Small intestine (tissue), 7 donors: ENCODE measurements around the gene EHMT2. TPM values are rescaled to one million over a fixed set of nuclear protein-coding genes. Genes with fewer than 3 reads are reported as not detected.
A peak's percentile ranks its signal among the peaks of the same experiment; 100 is the strongest.

Experiments used
- DNase-seq, 2 donors: peaks; one replicate each; pipeline versions ENCODE4 v3.0.0 to v3.0.0-alpha.2; 2013
- FAIRE-seq: peaks from 2 replicates; lab custom pipeline; 2012; peaks lifted over from hg19 to GRCh38; lab: Jason Lieb, UNC
- H3K27ac ChIP-seq, 3 donors: one replicate each; pipeline ENCODE4 v1.5.1; 2013; ENCODE audit warnings: low read length in 2 of 3, mild to moderate bottlenecking in 2 of 3, control low read depth in 1 of 3, inconsistent platforms in 1 of 3, low read depth in 1 of 3, moderate library complexity in 1 of 3
- H3K27me3 ChIP-seq, 3 donors: one replicate each; pipeline ENCODE4 v1.6.1; 2013; ENCODE audit warnings: low read length in 3 of 3, inconsistent platforms in 1 of 3; ENCODE audit not compliant: control insufficient read depth in 3 of 3, insufficient read depth in 3 of 3
- H3K36me3 ChIP-seq, 3 donors: one replicate each; pipeline ENCODE4 v1.6.1; 2013; ENCODE audit warnings: low read length in 3 of 3, inconsistent platforms in 1 of 3, low read depth in 1 of 3, mild to moderate bottlenecking in 1 of 3, moderate library complexity in 1 of 3; ENCODE audit not compliant: control insufficient read depth in 3 of 3, insufficient read depth in 2 of 3
- H3K4me1 ChIP-seq, 3 donors: one replicate each; pipeline ENCODE4 v1.6.1; 2013; ENCODE audit warnings: low read length in 2 of 3, inconsistent platforms in 1 of 3, low read depth in 1 of 3, mild to moderate bottlenecking in 1 of 3, moderate library complexity in 1 of 3; ENCODE audit not compliant: control insufficient read depth in 3 of 3, insufficient read depth in 2 of 3
- H3K4me3 ChIP-seq, 3 donors: one replicate each; pipeline ENCODE4 v1.5.1; 2013; ENCODE audit warnings: low read length in 3 of 3, control low read depth in 1 of 3, inconsistent platforms in 1 of 3, low read depth in 1 of 3, mild to moderate bottlenecking in 1 of 3, moderate library complexity in 1 of 3
- H3K9me3 ChIP-seq, 2 donors: one replicate each; pipeline ENCODE4 v1.6.1; 2013; ENCODE audit warnings: low read depth in 1 of 2, low read length in 1 of 2; ENCODE audit not compliant: control insufficient read depth in 2 of 2, insufficient read depth in 1 of 2
- WGBS, 3 donors: extraction: QIAGEN DNeasy Blood & Tissue Kit; methylation state at CpG; one replicate each; pipeline ENCODE4 v1.1.7; 2013; 5-methylcytosine and 5-hydroxymethylcytosine counted together
- polyA plus RNA-seq, 4 donors: library from polyadenylated mRNA; stranded (reverse) in 3 of 4; unstranded in 1 of 4; fragments of 200-250 nt in 3 of 4; fragments of 120-200 nt in 1 of 4; gene quantifications; one replicate each; pipeline versions ENCODE4 v1.2.1 to v1.2.3, GENCODE V29; 2013
- donor health status: healthy with polysubstance abuse.
- donor health status: control.
- donor health status: control.
- donor health status: Bipolar disorder and iron deficiency.
- donor health status: healthy.

Gene EHMT2
- polyA plus RNA-seq, 4 donors: 27.8 to 50.3 (median 37.4) TPM

- Histone ChIP-seq H3K27me3 (no peaks in the 10 kb centered on the region), H3K36me3 (peaks cover 8 to 78% (median 23%) of the 10 kb centered on the region in 3 donors), H3K4me3 (no peak overlapping the region), H3K9me3 (no peaks in the 10 kb centered on the region), H3K4me1 (peaks cover 0 to 11% (median 0%) of the 10 kb centered on the region in 3 donors), H3K27ac (no peak overlapping the region)
- DNase-seq (no peak), FAIRE-seq (no peak)
- 85 to 95% (median 87%) methylated on average over 5 to 6 of the region's 6 CpGs for WGBS, 3 donors
These were observed 15.2 kb downstream of the EHMT2 start for GRCh38 chr6:31882344-31882743.

- no peaks in the 10 kb centered on the region for H3K27me3 ChIP-seq
- H3K4me1 ChIP-seq: peaks cover 0 to 22% (median 0%) of the 10 kb centered on the region in 3 donors
- no peak overlapping the region for H3K4me3 ChIP-seq
- H3K27ac ChIP-seq: no peak overlapping the region
- WGBS, 3 donors: 87 to 92% (median 88%) methylated on average over 9 of the region's 9 CpGs
- FAIRE-seq (no peak), DNase-seq (no peak)
- no peaks in the 10 kb centered on the region for H3K9me3 ChIP-seq
- H3K36me3 ChIP-seq: peaks cover 8 to 75% (median 21%) of the 10 kb centered on the region in 3 donors
These were observed 16.2 kb downstream of the EHMT2 start for GRCh38 chr6:31881136-31881859.

- no peak overlapping the region for H3K27ac ChIP-seq
- peaks cover 8 to 76% (median 21%) of the 10 kb centered on the region in 3 donors for H3K36me3 ChIP-seq
- H3K9me3 ChIP-seq: no peaks in the 10 kb centered on the region
These were observed 16.9 kb downstream of the EHMT2 start for GRCh38 chr6:31880616-31881015.

GRCh38 chr6:31879901-31880300, 17.6 kb downstream of the EHMT2 start:
- Histone ChIP-seq H3K4me3 (no peak overlapping the region), H3K4me1 (peaks cover 0 to 24% (median 0%) of the 10 kb centered on the region in 3 donors), H3K9me3 (no peaks in the 10 kb centered on the region), H3K27ac (peak overlapping the region in 1 of 3 donors; percentile 99), H3K27me3 (no peaks in the 10 kb centered on the region), H3K36me3 (peaks cover 8 to 74% (median 21%) of the 10 kb centered on the region in 3 donors)
- no peak for FAIRE-seq
- 73 to 80% (median 74%) methylated on average over 10 of the region's 10 CpGs for WGBS, 3 donors
- no peak for DNase-seq

More at GRCh38 chr6:31880616-31881015, 16.9 kb downstream of the EHMT2 start:
- WGBS, 3 donors: 89 to 90% (median 90%) methylated on average over 10 of the region's 10 CpGs
- Histone ChIP-seq H3K4me3 (no peak overlapping the region), H3K27me3 (no peaks in the 10 kb centered on the region), H3K4me1 (peaks cover 0 to 24% (median 0%) of the 10 kb centered on the region in 3 donors)
- FAIRE-seq (no peak), DNase-seq (no peak)

- no peak for DNase-seq
- H3K4me3 ChIP-seq: peak overlapping the region in 2 of 3 donors; percentile 83 to 87
- peaks cover 6 to 74% (median 18%) of the 10 kb centered on the region in 3 donors for H3K36me3 ChIP-seq
- peak overlapping the region; percentile 64 to 99 (median 87) for H3K27ac ChIP-seq
- FAIRE-seq: no peak
- H3K9me3 ChIP-seq: no peaks in the 10 kb centered on the region
- no peaks in the 10 kb centered on the region for H3K27me3 ChIP-seq
- H3K4me1 ChIP-seq: peaks cover 0 to 24% (median 0%) of the 10 kb centered on the region in 3 donors
- 20 to 55% (median 46%) methylated on average over 13 of the region's 13 CpGs for WGBS, 3 donors
These were observed 18.4 kb downstream of the EHMT2 start for GRCh38 chr6:31879143-31879542.

- Histone ChIP-seq H3K27me3 (no peaks in the 10 kb centered on the region), H3K9me3 (no peaks in the 10 kb centered on the region), H3K36me3 (peaks cover 9 to 74% (median 16%) of the 10 kb centered on the region in 3 donors), H3K27ac (peak within 1 kb of the TSS; percentile 89 to 99 (median 99)), H3K4me3 (peak within 1 kb of the TSS; percentile 66 to 87 (median 83)), H3K4me1 (peaks cover 0 to 24% (median 0%) of the 10 kb centered on the region in 3 donors)
- DNase-seq (peak; percentile 81 to 92), FAIRE-seq (no peak)
- 16 to 37% (median 37%) methylated on average over 18 of the region's 18 CpGs for WGBS, 3 donors
These were observed 18.8 kb downstream of the EHMT2 start, which contains the start of gene SLC44A4 for GRCh38 chr6:31878726-31879125. Gene SLC44A4, minus strand, starts transcription at chr6:31878997. Its CDS starts 17 bp downstream, at chr6:31878980.

GRCh38 chr6:31878222-31878621, 19.3 kb downstream of the EHMT2 start:
- Histone ChIP-seq H3K36me3 (peaks cover 9 to 73% (median 16%) of the 10 kb centered on the region in 3 donors), H3K4me3 (peak overlapping the region; percentile 66 to 87 (median 83)), H3K27me3 (no peaks in the 10 kb centered on the region), H3K9me3 (no peaks in the 10 kb centered on the region), H3K4me1 (peaks cover 0 to 24% (median 0%) of the 10 kb centered on the region in 3 donors), H3K27ac (peak overlapping the region; percentile 89 to 99 (median 99))
- 15 to 58% (median 50%) methylated on average over 1 to 3 of the region's 3 CpGs for WGBS, 3 donors
- DNase-seq: peak in 1 of 2 donors; percentile 42
- FAIRE-seq: no peak

- DNase-seq (peak; percentile 94 to 97), FAIRE-seq (no peak)
- Histone ChIP-seq H3K4me1 (peaks cover 0 to 24% (median 0%) of the 10 kb centered on the region in 3 donors), H3K4me3 (peak overlapping the region; percentile 66 to 87 (median 83)), H3K27me3 (no peaks in the 10 kb centered on the region), H3K36me3 (peaks cover 9 to 73% (median 16%) of the 10 kb centered on the region in 3 donors), H3K27ac (peak overlapping the region; percentile 89 to 99 (median 99)), H3K9me3 (no peaks in the 10 kb centered on the region)
- 8 to 56% (median 21%) methylated on average over 10 of the region's 10 CpGs for WGBS, 3 donors
These were observed 19.8 kb downstream of the EHMT2 start for GRCh38 chr6:31877651-31878161.
